ENCODE measurements around the gene TRAF3IP3.

- TF ChIP-seq NFE2L2 (conservative IDR thresholded peaks at IDR 0.05; ENCODE audit: low read length) (no peak), HDAC2 (IDR thresholded peaks at IDR 0.05) (no peak), CTCF (IDR thresholded peaks at IDR 0.05) (no peak), POLR2A (IDR thresholded peaks at IDR 0.05; ENCODE audit: low read length) (no peak), MAFK (IDR thresholded peaks at IDR 0.05; ENCODE audit: partially characterized antibody) (no peak), JUN (IDR thresholded peaks at IDR 0.05) (no peak), BHLHE40 (IDR thresholded peaks at IDR 0.05; ENCODE audit: low read depth, low read length) (no peak), HOXB5 (CRISPR knock-in tag; IDR thresholded peaks at IDR 0.05) (no peak), EP300 (IDR thresholded peaks at IDR 0.05) (no peak)
Measured at GRCh38 chr1:209809611-209810010, 53.8 kb downstream of the TRAF3IP3 start.

Measured in A549 (cell line).